GM18499 (cell line): Measurements from ENCODE around the gene RFX3.

ENCODE experiments used
- ATAC-seq: cut with Tn5 transposase; IDR thresholded peaks from one replicate; pipeline ENCODE4 v1.9.1; 2021; ENCODE audit warnings: moderate number of reproducible peaks; ENCODE audit not compliant: insufficient read depth, unreplicated experiment

Gene RFX3

DNA sequence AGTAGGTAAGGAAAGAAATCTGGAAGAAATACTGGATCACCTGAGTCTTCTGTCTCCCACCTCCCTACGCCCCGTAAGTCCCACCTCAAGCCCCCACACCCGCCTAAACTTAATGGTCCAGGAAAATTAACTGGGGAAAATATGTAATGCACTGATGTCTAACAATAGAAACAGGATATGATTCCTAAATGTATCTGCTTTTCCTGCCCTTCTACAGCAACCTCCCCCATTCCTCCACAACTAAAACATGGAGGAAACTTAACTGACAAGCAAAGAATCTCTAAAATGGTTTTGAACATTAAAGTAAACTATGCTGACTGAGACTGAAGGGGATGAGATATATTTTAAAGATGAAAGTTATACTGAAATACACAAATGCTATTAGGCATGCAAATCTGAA, 10.4 kb downstream of the RFX3 start:
- ATAC-seq = no peak

DNA sequence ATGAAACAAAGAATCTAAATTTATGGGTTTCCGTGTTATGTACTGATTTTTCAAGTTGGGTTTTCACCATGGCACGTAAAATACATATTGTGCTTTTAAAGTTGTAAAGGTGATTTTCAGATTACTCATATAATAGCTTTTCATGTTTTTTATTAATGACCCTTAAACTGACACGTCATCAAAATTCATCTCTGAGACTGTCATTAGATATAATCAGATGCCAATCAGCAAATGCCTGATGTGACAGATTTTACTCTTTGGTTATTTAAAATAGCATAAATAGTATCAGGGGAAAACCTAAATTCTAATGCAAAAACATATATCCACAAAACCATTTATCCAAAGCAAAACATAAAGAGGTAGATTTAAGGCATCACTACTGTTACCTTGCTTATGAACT, 11.0 kb downstream of the RFX3 start:
- no peak for ATAC-seq

DNA sequence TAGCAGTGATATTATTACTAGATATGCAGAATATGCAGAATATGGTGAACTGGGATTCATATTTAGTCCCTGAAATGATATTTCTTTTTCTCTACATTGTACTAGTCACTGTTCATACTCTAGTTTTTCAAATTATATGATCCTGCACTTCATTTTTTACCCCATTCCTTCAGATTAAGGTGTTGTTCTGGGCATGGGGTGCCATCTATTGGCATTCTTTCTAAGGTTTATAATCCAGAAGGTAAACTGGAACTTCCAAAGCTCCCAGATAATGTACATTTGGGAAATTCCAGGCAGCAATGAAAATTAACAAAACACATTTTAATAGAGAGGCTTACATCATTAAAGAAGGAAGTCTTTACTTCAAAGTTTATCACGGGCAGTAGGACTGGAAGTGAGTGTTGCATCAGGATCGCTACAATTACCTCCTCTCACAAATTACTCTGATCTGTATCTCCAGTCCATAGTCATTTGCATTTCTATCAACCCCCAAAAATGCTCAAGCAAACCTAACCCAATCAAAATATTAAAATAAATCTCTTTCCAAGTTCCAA, 12.5 kb downstream of the RFX3 start:
- ATAC-seq = no peak

DNA sequence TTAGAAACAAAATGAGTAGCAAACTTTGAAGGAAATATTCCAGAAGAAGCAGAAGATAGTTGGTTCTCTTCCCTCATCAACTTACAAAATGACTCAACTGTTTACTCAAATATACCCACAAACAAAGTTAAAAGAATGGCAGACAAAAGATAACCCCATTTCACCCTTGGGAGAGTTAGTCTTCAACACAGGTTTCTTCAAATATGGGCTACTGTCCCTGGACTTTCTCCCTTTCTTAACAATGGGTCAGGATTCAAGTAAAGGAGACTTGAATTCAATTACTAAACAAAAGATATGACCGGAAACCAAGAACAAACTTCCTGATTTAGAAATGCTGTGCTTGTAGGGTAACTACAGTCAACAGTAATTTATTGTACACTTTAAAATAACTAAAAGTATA, 14.2 kb downstream of the RFX3 start:
- no peak for ATAC-seq

DNA sequence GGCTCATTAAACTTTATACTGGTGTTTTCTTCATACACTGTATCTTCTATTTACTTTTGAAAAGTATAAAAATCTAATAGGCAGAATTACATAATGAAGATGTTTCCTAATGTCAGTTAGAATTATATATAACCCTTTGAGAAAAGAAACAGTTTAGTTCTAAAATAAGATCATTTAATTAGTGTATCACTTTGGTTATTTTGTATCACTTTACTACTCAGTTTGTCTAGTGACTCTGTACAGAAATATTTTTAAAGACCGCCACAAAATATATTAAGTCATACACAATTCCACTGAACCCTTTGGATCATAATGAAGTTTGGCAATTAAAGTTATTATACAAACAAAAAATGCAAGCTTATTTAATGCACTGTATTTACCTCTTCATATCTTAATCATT, 15.0 kb downstream of the RFX3 start:
- ATAC-seq = no peak

DNA sequence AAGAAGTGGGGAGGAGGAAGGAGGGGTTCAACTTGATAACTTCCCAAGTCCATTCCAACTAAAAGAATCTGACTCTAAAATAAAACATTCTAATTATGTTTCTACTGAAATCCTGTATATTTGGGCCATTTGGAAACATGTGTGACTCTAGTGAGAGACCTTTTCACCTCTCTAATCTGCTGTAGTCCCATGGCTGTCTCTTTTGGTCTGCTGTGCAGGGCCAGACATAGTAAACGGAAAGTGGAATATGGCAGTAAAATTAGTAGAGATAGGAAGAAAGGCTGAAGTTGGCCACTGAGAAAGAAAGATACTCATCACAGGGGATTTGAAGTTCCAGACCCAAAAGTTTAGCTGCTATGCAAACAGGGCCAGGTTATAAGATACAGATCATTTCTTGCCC, 15.9 kb downstream of the RFX3 start:
- ATAC-seq = no peak

DNA sequence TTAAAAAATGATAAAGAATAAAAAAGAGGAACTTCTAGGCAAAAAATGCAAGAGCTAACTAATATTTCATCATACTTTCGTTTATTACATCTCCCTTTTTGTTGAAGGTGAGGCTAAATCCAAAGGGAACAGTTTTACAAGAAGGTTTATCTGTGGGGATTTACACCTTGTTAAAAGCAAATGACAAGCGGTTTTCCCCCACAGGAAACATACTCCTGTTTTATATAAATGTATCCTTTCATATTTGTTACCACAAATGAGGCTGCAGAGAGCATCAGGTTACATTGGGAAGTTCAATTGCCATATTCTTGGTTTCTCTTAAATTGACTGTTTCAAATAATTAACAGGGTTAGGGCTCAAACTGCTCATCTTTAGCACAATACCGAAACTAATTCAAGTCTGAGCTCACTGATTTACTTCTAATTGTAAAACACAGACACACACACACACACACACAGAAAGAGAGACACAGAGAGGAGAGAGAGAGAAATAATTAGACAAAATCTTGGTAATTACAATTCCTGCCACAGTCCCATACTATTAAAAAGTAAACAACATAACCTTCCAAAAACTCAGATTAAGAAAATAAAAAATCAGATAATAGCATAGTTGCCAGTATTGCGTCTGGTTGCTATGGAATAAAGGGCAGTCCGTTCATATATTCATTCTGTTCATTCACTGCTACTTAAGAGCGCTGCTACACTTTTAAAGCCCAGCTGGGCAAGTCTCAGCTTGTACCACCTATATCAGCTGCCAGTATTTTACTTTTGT, 17.1 kb downstream of the RFX3 start:
- no peak for ATAC-seq

DNA sequence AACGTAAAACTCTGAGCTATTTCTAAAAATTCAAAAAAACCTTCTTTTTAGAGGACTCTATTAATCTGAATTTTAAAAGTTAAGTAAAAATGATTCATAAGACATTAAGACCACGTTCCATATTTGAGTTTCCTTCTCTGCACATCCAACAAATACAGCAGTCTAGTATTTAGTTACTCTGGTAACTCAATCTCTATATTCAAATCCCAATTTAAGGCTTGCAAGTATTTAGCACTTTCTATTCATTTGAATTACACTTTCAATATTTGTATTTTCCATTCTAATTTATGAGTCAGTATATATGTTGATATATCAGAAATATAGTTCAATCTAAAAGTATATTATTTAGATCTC, 17.7 kb downstream of the RFX3 start:
- no peak for ATAC-seq

DNA sequence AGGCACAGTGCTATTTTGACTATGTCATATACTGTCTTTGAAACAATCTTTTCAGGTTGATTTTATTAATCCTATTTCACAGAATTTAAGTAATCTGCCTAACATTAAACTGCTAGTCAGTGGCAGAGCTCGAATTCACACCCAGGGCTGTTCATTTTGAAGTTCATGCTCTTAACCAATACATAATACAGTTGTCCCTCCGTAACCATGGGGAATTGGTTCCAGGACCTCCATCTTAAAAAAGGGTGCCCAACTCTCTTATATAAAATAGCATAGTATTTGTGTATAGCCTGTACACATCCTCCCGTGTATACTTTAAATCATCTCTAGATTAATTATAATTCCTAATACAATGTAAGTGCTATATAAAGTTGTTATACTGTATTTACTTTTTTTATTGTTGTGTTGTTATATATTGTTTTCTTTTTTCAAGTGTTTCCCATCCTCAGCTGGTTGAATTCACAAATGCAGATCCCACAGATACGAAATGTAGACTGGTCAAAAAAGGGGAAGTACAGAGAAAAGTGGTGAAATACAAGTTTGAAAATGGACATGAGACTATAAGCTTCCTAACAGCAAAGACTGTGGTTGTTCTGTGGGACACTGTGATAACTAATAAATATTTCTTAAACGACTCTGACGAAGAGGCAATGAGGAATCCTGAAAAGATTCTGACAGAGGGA, 18.3 kb downstream of the RFX3 start:
- peak; percentile 67 for ATAC-seq

DNA sequence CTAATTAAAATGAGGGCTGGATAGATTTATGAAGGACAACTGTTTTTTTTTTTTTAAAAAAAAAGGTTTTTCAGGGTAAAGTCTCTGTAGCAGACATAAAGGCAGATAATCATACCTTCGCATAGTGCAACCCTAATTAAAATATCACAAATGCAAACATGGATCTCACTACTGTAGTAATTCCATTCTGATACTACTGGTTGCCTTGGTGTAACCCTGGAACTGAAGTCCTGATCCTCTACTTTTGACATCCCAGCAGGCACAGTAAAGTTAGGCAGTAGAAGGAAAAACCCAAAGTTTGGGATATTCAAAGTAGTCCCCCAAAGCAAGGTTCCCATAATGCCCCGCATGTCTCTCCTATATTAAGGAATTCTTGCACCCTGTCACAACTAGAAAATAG, 19.6 kb downstream of the RFX3 start:
- no peak for ATAC-seq

DNA sequence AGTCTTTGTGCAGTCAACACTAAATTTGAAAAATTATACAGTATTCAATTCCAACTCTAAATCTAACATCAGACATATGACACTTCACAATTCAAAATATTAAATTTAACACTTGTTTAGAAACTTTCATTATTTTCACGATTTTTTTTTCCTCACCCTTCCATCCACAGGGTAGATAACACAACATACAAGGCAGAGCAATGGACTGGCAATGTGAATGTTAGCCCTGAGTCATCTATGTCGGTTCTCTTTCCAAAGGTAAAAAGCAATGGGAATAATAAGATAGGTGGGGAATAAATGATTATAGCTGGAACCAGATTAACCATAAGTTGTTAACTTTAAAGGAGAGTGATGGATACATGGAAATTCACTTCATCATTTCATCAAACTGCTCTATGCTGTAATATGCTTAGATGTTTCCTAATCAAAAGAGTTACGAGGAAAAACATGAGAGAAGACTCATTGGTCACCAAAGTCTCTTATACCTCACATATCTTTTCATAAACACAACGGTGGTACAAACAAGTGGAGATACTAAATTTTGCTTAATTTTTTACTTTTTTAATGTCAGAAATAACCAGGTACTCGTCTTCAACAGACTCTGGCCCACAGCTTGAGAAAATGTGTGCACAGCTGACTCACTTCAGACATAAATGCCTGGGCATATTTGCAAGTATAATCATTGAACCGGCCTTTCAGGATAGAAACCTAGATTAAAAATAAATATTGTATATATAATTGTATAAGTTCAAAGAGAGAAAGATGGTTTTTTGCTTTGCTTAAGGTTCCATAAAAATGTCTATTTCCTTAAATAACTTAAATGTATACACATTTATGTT, 23.0 kb downstream of the RFX3 start:
- no peak for ATAC-seq

DNA sequence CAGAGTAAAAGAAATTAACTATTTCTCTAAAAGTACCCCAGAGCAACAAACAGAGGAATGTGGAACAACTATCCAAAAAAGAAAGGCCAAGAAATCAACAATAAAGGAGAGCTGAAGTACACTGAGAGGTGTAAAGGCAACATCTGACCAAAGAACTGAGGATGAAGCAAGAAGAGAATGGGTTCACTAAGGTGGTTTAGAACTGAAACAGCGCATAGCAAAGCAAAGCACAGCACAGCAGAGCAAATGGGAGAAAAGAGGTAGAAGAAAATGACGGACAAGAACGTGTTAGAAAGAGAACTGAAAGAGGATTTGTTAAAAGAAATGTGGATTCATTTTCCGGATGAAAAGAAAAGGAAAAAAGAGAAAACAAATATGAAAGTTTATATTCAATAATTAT, 25.8 kb downstream of the RFX3 start:
- ATAC-seq = no peak

DNA sequence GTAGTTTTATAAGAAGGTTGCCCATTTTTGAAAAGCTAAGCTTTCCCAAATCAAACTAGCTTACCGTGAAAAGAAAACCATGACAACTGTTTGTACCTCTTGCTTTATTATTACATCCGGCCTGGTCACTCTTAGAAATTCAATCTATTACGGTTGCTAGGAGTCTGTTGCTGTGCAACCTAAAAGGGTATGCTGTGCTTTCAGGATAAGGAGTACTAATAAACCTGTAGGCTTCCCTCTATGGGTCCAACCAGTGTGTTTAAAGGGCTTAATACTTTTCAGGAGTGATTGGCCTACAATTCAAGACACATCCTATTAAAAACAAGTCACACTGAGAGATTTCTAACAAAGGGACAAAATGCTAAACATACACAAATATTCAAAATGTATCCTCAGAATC, 27.1 kb downstream of the RFX3 start:
- no peak for ATAC-seq

DNA sequence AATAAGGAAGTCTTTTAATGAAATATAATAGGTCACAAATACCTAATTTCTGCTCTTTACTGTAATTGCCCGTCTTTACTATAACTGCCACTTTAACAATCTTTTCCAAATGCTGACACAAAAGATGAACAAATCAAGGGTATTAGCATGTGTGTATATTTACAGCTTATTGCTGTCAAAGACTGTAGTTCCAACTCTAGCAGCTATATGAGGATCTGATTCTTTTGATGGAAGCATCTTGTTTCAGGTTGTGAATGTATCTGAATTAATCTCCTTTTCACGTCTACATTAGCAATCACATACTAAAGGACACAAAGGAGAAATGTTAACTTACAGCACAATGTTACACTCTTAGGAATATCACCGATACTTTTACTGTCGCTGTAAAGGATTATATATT, 27.9 kb downstream of the RFX3 start:
- no peak for ATAC-seq

DNA sequence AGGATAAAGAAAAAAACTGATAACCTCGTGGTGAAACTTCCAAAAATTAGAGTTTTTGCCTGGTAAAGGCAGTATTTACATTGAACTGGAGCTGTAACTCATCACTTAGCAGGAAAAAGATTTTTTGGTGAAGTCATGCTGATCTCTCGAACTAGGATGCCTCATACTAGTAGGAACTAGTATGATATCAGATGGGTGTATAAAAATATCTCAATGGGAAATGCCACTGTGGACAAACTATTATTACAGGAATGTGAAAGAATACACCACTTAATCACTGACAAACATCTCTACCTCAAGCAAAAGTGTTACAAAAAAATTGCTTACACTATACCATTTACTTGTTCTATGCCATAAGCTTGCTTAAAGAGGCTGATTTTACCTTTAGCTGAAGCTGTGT, 28.4 kb downstream of the RFX3 start:
- ATAC-seq = no peak

DNA sequence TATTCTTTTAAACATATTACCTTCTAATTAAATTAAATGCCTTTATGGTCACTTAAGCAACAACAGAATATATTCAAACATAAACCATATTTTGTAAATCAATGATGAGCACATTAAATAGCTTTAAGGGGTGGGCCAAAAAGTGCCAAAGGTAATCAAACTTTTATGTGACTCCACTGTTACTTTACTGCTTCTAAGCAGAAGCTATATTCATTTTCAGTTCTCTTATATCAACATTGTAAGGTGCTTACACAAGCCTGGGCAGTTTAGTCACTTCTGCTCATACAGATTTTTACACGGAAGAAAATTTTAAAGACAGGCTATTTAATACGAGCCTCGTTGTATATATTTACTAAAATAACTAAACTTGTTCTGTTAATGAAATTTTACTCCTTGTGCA, 29.9 kb downstream of the RFX3 start:
- no peak for ATAC-seq

DNA sequence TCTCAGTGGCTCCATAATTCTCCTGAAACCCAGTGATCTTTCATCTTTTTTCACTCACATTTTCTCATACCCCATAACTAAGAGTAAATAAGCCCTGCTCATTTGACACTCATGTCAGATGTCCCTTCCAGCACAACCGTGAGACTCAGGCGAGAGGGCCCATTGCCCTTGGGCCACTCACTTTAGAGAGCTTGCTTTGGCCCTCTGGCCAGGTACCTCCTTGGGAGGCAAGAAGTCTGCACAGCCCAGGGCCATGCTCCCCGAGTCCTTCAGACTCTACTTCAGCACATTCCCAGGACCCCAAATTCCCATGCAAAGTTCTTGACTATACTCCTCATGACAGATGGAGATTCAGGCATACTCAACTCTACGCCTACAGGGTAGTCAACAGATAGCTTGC, 33.6 kb downstream of the RFX3 start:
- ATAC-seq = no peak

DNA sequence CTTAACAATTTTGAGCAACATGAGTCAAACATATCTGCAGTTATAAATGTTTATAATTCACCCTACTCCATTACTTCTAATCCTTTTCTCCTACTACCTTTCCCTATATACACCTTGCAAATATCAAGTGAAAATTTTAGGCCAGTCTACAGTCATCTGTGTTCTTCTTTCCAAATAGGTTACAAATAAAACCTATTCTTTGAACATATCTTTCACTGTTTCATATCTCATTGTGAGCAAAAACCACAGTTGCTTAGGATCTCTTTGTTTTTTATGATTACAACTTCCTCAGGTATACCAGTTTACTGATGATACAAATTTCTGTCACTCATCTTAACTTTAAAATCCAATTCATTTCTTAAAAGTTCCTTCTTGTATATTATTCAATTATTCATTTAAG, 34.4 kb downstream of the RFX3 start:
- ATAC-seq = no peak

DNA sequence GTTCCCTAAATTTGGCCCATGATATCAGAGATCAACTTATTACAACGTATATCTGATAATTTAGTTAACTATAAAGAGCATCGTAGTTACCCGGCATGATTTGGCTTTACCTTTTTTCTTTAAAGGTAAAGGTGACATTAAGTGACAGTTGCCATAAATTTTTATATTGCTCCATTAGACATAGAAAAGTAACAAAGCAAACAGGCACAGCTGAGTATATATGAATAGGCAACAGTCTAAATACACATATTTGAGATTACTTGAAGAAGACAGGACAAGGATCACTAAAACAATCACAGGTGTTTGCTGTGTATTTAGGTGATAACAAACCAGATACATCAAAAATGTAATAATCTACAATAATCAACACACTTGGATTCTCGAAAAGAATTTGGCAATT, 34.8 kb downstream of the RFX3 start:
- no peak for ATAC-seq

DNA sequence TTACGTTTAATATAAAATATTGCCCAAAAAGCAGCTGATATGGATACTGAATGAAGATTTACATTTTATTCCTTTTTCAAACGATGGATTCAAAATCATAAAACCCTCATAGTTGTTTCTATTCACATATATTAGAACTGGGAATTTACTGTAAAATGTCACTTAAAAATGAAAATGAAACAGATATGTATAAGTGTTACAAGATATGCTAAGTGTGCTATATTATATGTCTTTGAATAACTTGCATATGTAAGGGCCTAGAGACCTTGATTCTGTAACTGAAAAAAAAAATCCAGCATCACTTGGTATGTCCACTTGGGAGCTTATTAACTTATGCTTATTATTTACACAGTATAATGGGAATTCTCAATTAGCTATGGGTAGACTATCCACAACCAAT, 43.2 kb downstream of the RFX3 start:
- ATAC-seq = no peak

DNA sequence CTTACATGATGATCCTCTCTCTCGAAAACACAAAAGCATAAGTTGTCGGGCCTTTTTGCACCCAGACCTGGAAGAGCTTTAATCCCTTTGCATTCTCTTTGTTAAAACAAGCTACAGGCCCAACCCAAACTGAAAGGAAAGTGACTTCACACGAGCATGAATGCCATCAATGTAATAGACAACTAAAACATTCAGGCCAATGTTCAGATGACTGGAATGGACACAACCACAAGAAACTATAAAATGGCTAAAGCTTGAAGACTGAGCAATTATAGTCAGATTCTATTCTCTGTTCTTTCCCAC, 45.5 kb downstream of the RFX3 start:
- no peak for ATAC-seq
